ENCODE measurements around the gene BORCS6.

Gene BORCS6

GRCh38 chr17:8138672-8139371 is 51.2 kb downstream of the BORCS6 start:
- Histone ChIP-seq H3K4me3 (ENCODE audit: low read depth, low read length) (peak overlapping the region; percentile 84), H3K27ac (peak overlapping the region; percentile 80), H3K36me3 (peaks cover 30% of the 10 kb centered on the region)

GRCh38 chr17:8138374-8138671 is 51.7 kb downstream of the BORCS6 start:
- Histone ChIP-seq H3K27me3 (ENCODE audit: insufficient read depth, low read depth, severe bottlenecking) (no peaks in the 10 kb centered on the region), H3K9me3 (ENCODE audit: severe bottlenecking) (no peaks in the 10 kb centered on the region), H3K27ac (peak overlapping the region; percentile 80), H3K36me3 (peaks cover 30% of the 10 kb centered on the region), H3K4me3 (ENCODE audit: low read depth, low read length) (peak overlapping the region; percentile 84)
- DNase-seq = no peak
- no peak for TF ChIP-seq CTCF (IDR thresholded peaks at IDR 0.05; ENCODE audit: low read depth, low read length)

More at GRCh38 chr17:8138672-8139371, 51.2 kb downstream of the BORCS6 start:
- TF ChIP-seq CTCF (IDR thresholded peaks at IDR 0.05; ENCODE audit: low read depth, low read length) = peak; percentile 82
- no peaks in the 10 kb centered on the region for H3K9me3 ChIP-seq (ENCODE audit: severe bottlenecking)
- peak; percentile 95 for DNase-seq
- no peaks in the 10 kb centered on the region for H3K27me3 ChIP-seq (ENCODE audit: insufficient read depth, low read depth, severe bottlenecking)
